HG03064 (cell line): ENCODE results near the gene HLA-DRB1.
"Not testable (repeated sequence)": the region's sequence is repeated elsewhere in the genome, so short reads cannot be mapped to it uniquely, and the experiment has no call there.

Experiments used
- ATAC-seq: cut with Tn5 transposase; IDR thresholded peaks from one replicate; pipeline ENCODE4 v1.9.1; 2021; ENCODE audit warnings: low read depth; ENCODE audit not compliant: unreplicated experiment

Gene HLA-DRB1

DNA sequence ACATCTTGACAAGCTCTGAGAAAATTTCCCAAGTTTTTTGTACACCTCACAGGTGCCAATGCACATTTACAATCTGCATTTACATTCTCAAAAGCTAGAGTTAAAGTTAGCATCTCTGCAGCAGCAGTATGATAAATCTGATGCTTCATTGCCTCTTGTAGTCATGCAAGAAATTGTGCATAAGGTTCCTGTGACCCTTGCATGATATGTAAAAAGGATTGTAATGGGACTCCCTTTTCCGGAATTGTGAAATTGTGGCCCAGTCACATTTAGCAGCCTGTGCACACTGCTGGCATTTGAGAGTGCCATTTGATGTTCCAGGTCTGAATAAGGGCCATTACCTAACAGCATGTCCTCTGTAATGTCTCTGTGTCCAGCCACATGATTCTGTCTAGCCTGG, 24.1 kb downstream of the HLA-DRB1 start:
- no peak for ATAC-seq

- ATAC-seq: no peak
These were observed 26.7 kb downstream of the HLA-DRB1 start for GRCh38 chr6:32562940-32563339.

DNA sequence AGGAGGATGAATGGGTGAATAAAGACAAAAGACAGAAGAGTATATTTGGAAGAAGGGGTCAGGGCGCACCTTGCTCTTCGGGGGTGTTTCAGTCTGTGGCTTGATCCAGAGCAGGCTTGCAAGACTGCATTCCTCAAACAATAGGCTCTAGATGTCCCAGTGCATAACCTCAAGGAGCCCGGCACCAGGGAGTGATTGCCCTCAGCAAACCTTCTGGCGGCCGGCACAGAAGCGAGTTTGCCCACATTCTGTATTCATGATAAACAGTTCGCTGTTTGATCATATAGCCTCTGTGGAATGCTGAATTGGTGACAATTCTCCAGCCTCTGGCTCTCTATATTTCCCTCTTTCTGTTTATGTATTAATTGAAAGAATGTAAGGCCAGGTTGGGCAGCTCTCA, 29.9 kb downstream of the HLA-DRB1 start:
- no peak for ATAC-seq

- ATAC-seq: no peak
These were observed 31.1 kb downstream of the HLA-DRB1 start for GRCh38 chr6:32558426-32559057.

GRCh38 chr6:32554116-32554965, 35.3 kb downstream of the HLA-DRB1 start:
- no peak for ATAC-seq

DNA sequence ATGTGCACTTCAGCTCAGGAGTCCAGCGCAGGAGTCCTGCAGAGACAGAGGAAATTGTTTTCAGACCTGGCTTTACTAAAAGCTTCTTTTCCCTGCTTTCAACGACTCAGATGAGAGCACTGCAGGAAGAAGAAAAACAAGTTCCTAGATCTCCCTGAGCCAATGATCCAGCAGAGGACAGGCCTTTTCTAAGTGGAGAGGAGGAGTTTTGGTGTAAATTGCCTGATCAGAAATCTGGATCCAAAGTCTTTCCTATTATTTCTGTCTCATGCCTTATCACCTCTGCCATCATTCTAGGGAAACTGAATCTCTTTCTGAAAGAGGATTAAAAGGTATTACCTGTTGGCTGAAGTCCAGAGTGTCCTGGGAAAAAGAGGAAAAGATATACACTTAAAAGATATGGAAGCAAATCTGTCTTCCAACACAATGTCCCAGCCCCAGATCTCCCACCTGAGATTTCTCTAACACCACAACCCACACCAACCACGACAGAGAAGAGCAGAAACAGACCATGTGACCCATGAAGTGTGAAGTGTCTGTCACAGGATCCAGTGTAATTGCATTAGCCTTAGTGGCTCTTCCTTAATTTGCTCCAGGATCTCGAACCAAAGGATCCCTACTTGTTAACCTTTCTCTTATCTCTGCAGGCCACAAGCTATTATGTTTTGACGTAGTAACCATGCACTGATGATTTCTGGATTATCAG, 36.5 kb downstream of the HLA-DRB1 start:
- ATAC-seq: no peak

DNA sequence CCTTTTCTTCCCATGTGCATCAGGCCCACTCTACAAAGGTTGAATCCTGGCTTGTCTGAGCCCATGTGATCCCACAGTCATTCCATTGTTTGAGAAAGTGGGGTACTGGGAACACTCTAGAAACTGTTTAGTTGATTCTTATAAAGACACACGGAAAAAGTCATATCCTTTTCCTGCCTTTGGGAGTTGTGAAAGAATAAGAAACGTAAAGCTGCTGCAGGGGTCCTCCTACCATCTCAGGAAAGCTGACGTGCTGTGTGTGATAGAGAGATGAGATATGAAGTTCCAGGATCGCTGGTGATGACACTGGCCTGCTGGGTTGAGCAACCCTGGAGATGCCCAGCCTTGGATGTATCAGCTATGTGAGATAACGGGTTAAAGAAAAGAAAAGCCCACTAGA, 38.2 kb downstream of the HLA-DRB1 start:
- ATAC-seq: no peak

- no peak for ATAC-seq
These were observed 49.8 kb downstream of the HLA-DRB1 start for GRCh38 chr6:32539839-32540238.

- not testable (repeated sequence) for ATAC-seq
These were observed 59.2 kb downstream of the HLA-DRB1 start for GRCh38 chr6:32530431-32530793.

GRCh38 chr6:32529697-32530430, 59.8 kb downstream of the HLA-DRB1 start, which contains the start of gene HLA-DRB5:
TSS of gene HLA-DRB5 (minus strand) at chr6:32530287. CDS start at chr6:32530224, 63 bp downstream.
- ATAC-seq: no peak
